Keratinocyte (primary cell): ENCODE results near the gene SLC41A3. TPM values are rescaled to one million over a fixed set of nuclear protein-coding genes. Genes with fewer than 3 reads are reported as not detected.

Experiments used
- DNase-seq: peaks from one replicate; pipeline ENCODE4 v3.0.0-alpha.2; 2011; ENCODE audit warnings: low read depth, missing footprints, low spot score
- FAIRE-seq: peaks from 2 replicates; lab custom pipeline; 2011; peaks lifted over from hg19 to GRCh38; lab: Jason Lieb, UNC
- H2AFZ ChIP-seq: 2 replicates; pipeline ENCODE4 v1.6.0; 2012; ENCODE audit warnings: low read length, control low read depth, inconsistent platforms; ENCODE audit not compliant: control insufficient read depth
- H3K27ac ChIP-seq: 2 replicates; pipeline ENCODE4 v1.5.1; 2011; ENCODE audit warnings: low read length; ENCODE audit not compliant: control insufficient read depth, insufficient read depth
- H3K27me3 ChIP-seq: 3 replicates; pipeline ENCODE4 v1.6.0; 2011; ENCODE audit warnings: low read length; ENCODE audit not compliant: control insufficient read depth, insufficient read depth; ENCODE audit errors: extremely low read depth
- H3K36me3 ChIP-seq, 2 experiments: 2 replicates in 1 of 2; 3 replicates in 1 of 2; pipeline ENCODE4 v1.5.1; 2011; ENCODE audit warnings: low read length in 2 of 2, mild to moderate bottlenecking in 1 of 2; ENCODE audit not compliant: control insufficient read depth in 2 of 2, insufficient read depth in 2 of 2; ENCODE audit errors: extremely low read depth in 1 of 2
- H3K4me1 ChIP-seq: 3 replicates; pipeline ENCODE4 v1.5.1; 2011; ENCODE audit warnings: low read length; ENCODE audit not compliant: control insufficient read depth, insufficient read depth; ENCODE audit errors: extremely low read depth
- H3K4me2 ChIP-seq: 3 replicates; pipeline ENCODE4 v1.6.0; 2011; ENCODE audit warnings: low read depth, low read length; ENCODE audit not compliant: control insufficient read depth, insufficient read depth; ENCODE audit errors: extremely low read depth
- H3K4me3 ChIP-seq, 3 experiments: fragments of 200-600 bp in 1 of 3; sonication (generic) in 1 of 3; 2 replicates in 2 of 3; 3 replicates in 1 of 3; pipeline ENCODE4 v1.5.1; 2011 to 2016; ENCODE audit warnings: low read length in 3 of 3, mild to moderate bottlenecking in 3 of 3, control low read depth in 2 of 3, inconsistent platforms in 1 of 3, low read depth in 1 of 3, mixed read lengths in 1 of 3, mixed run types in 1 of 3, moderate library complexity in 1 of 3; ENCODE audit not compliant: control insufficient read depth in 2 of 3, insufficient read depth in 2 of 3; ENCODE audit errors: extremely low read depth in 1 of 3
- H3K79me2 ChIP-seq: 2 replicates; pipeline ENCODE4 v1.6.0; 2012; ENCODE audit warnings: low read length; ENCODE audit not compliant: control insufficient read depth, insufficient read depth
- H3K9ac ChIP-seq: 3 replicates; pipeline ENCODE4 v1.6.0; 2011; ENCODE audit warnings: low read length; ENCODE audit not compliant: control insufficient read depth, insufficient read depth; ENCODE audit errors: extremely low read depth
- H3K9me1 ChIP-seq: 3 replicates; pipeline ENCODE4 v1.6.0; 2011; ENCODE audit warnings: low read length; ENCODE audit not compliant: control insufficient read depth, insufficient read depth; ENCODE audit errors: extremely low read depth
- H3K9me3 ChIP-seq: 2 replicates; pipeline ENCODE4 v1.5.1; 2012; ENCODE audit warnings: low read depth, low read length; ENCODE audit not compliant: control insufficient read depth
- H4K20me1 ChIP-seq: 3 replicates; pipeline ENCODE4 v1.6.0; 2011; ENCODE audit warnings: low read length; ENCODE audit not compliant: control insufficient read depth, insufficient read depth; ENCODE audit errors: extremely low read depth
- CTCF ChIP-seq, 3 experiments: IDR thresholded peaks in 1 of 3; conservative IDR thresholded peaks in 1 of 3; optimal IDR thresholded peaks in 1 of 3; 2 replicates in 2 of 3; 3 replicates in 1 of 3; pipeline versions ENCODE3 to v1.5.1; 2011; ENCODE audit warnings: low read length in 3 of 3, mild to moderate bottlenecking in 3 of 3, moderate library complexity in 2 of 3, control low read depth in 1 of 3, inconsistent platforms in 1 of 3; ENCODE audit not compliant: insufficient read depth in 2 of 3; ENCODE audit errors: extremely low read depth in 1 of 3
- EZH2 ChIP-seq: IDR thresholded peaks from one replicate; pipeline ENCODE4 v1.6.1; 2012; ENCODE audit warnings: inconsistent platforms, mild to moderate bottlenecking, low read length, moderate library complexity
- dilution Hi-C: fragments of 300-500 bp; cut with MboI; formaldehyde crosslinking; loops from one replicate; pipeline ENCODE4 v1.7.0; 2020; ENCODE audit warnings: low sequenced_read_pairs; ENCODE audit not compliant: extremely low pct_ligation_motif_present
- polyA plus RNA-seq, 5 experiments: library from polyadenylated mRNA; depleted of rRNA in 3 of 5; stranded (reverse) in 3 of 5; stranded (forward) in 1 of 5; unstranded in 1 of 5; fragments of >200 nt; gene quantifications; 1 replicate in 1 of 5; 2 replicates in 3 of 5; 3 replicates in 1 of 5; pipeline versions ENCODE4 v1.2.1 to v1.2.3, GENCODE V29; 2011 to 2012; ENCODE audit warnings: missing spikeins in 2 of 5, low read depth in 1 of 5, low replicate concordance in 1 of 5

Gene SLC41A3
- polyA plus RNA-seq, 1 donor (not counting 4 experiments of a cell fraction or from before 2014, with no cell fraction given) = 30.2 TPM

GRCh38 chr3:126114443-126115386, 30.8 kb upstream of the SLC41A3 start:
- no peaks in the 10 kb centered on the region for H3K9me3 ChIP-seq
- no peaks in the 10 kb centered on the region for H4K20me1 ChIP-seq
- no peaks in the 10 kb centered on the region for H3K79me2 ChIP-seq
- H3K36me3 ChIP-seq = no peaks in the 10 kb centered on the region
- no peak overlapping the region for H3K27ac ChIP-seq
- FAIRE-seq = no peak
- dilution Hi-C loops = no loop called here
- no peaks in the 10 kb centered on the region for H3K27me3 ChIP-seq
- TF ChIP-seq CTCF (optimal IDR thresholded peaks at IDR 0.05 in 1 of 3, IDR thresholded peaks at IDR 0.05 in 1 of 3, conservative IDR thresholded peaks at IDR 0.05 in 1 of 3; ENCODE audit: extremely low read depth in 1 of 3, insufficient read depth in 2 of 3, low read length in 3 of 3) = no peak
- no peak for TF ChIP-seq EZH2
- H3K4me1 ChIP-seq = no peaks in the 10 kb centered on the region
- no peaks in the 10 kb centered on the region for H3K9me1 ChIP-seq
- no peak for DNase-seq
- H3K9ac ChIP-seq = no peak overlapping the region
- no peak overlapping the region for H3K4me3 ChIP-seq
- no peak overlapping the region for H3K4me2 ChIP-seq
- H2AFZ ChIP-seq = no peak overlapping the region

- H3K36me3 ChIP-seq = no peaks in the 10 kb centered on the region
- FAIRE-seq (no peak), DNase-seq (no peak)
- H3K27ac ChIP-seq = no peak overlapping the region
- no peaks in the 10 kb centered on the region for H4K20me1 ChIP-seq
- H3K4me1 ChIP-seq = no peaks in the 10 kb centered on the region
- H3K79me2 ChIP-seq = no peaks in the 10 kb centered on the region
- TF ChIP-seq EZH2 (no peak), CTCF (optimal IDR thresholded peaks at IDR 0.05 in 1 of 3, IDR thresholded peaks at IDR 0.05 in 1 of 3, conservative IDR thresholded peaks at IDR 0.05 in 1 of 3; ENCODE audit: extremely low read depth in 1 of 3, insufficient read depth in 2 of 3, low read length in 3 of 3) (peak; percentile 50 to 59 (median 53))
- dilution Hi-C loops = no loop called here
- no peak overlapping the region for H3K9ac ChIP-seq
- H3K4me3 ChIP-seq = no peak overlapping the region
- H3K4me2 ChIP-seq = no peak overlapping the region
- no peaks in the 10 kb centered on the region for H3K27me3 ChIP-seq
- H2AFZ ChIP-seq = no peak overlapping the region
- no peaks in the 10 kb centered on the region for H3K9me3 ChIP-seq
- no peaks in the 10 kb centered on the region for H3K9me1 ChIP-seq
These were observed 30.0 kb upstream of the SLC41A3 start for GRCh38 chr3:126113733-126114442.
